Kidney (tissue), 14 donors: Measurements from ENCODE around the gene IFNGR1. TPM values are rescaled to one million over a fixed set of nuclear protein-coding genes. Genes with fewer than 3 reads are reported as not detected.

Source experiments
- DNase-seq, 5 donors: peaks; one replicate each; pipeline ENCODE4 v3.0.0-alpha.2; 2013 to 2020
- FAIRE-seq: peaks from 2 replicates; lab custom pipeline; 2012; peaks lifted over from hg19 to GRCh38; lab: Jason Lieb, UNC
- H3K27ac ChIP-seq, 2 donors: one replicate each; pipeline ENCODE4 v1.7.0; 2013; ENCODE audit warnings: low read depth in 2 of 2, low read length in 2 of 2, inconsistent platforms in 1 of 2
- H3K27me3 ChIP-seq: one replicate; pipeline ENCODE4 v1.7.1; 2013; ENCODE audit warnings: low read length, inconsistent platforms; ENCODE audit not compliant: control insufficient read depth, insufficient read depth
- H3K36me3 ChIP-seq, 3 donors: one replicate each; pipeline versions ENCODE4 v1.7.0 to v1.7.1; 2013; ENCODE audit warnings: low read length in 3 of 3, control low read depth in 1 of 3, inconsistent platforms in 1 of 3; ENCODE audit not compliant: insufficient read depth in 3 of 3, control insufficient read depth in 2 of 3
- H3K4me1 ChIP-seq, 3 donors: one replicate each; pipeline versions ENCODE4 v1.7.0 to v1.7.1; 2013; ENCODE audit warnings: low read length in 3 of 3, inconsistent platforms in 1 of 3, low read depth in 1 of 3; ENCODE audit not compliant: control insufficient read depth in 2 of 3, insufficient read depth in 2 of 3
- H3K4me3 ChIP-seq, 3 donors: one replicate each; pipeline versions ENCODE4 v1.7.0 to v1.8.1; 2013; ENCODE audit warnings: low read length in 3 of 3, control low read depth in 1 of 3, inconsistent platforms in 1 of 3
- H3K9ac ChIP-seq, 3 donors: one replicate each; pipeline versions ENCODE4 v1.7.0 to v1.7.1; 2013; ENCODE audit warnings: low read length in 3 of 3, control low read depth in 1 of 3, inconsistent platforms in 1 of 3
- H3K9me3 ChIP-seq, 3 donors: one replicate each; pipeline versions ENCODE4 v1.7.0 to v1.7.1; 2013; ENCODE audit warnings: low read length in 3 of 3, control low read depth in 1 of 3, inconsistent platforms in 1 of 3; ENCODE audit not compliant: control insufficient read depth in 2 of 3, insufficient read depth in 1 of 3
- intact Hi-C: fragments of 100-400 bp; cut with DNase I; formaldehyde crosslinking; loops from one replicate; pipeline ENCODE4 v1.11.1; 2022
- polyA plus RNA-seq: library from polyadenylated mRNA; stranded (reverse); fragments of 350-450 nt; fragmentation: Illumina TruSeq; extraction: RNeasy Lipid Tissue Mini Kit (QIAGEN cat#74804); gene quantifications from one replicate; pipeline ENCODE4 v1.2.3, GENCODE V29; 2014; ENCODE audit warnings: low read depth, low replicate concordance; ENCODE audit not compliant: insufficient read depth
- total RNA-seq: library from RNA; stranded (reverse); fragmentation: NEBNext Ultra II Directional; extraction: Animal tissue kit (Norgen Biotek cat#: 25700); gene quantifications from one replicate; pipeline ENCODE4 v1.2.1, GENCODE V29; 2021
- TF ChIP-seq, protein P1 (sequence below): IDR thresholded peaks from 3 replicates; pipeline ENCODE4 v1.5.1; 2012; ENCODE audit warnings: mild to moderate bottlenecking, moderate library complexity, borderline replicate concordance; ENCODE audit not compliant: insufficient read depth; ENCODE audit errors: extremely low read depth
- donor health status: control.
- donor health status: control.
- donor health status: control.
- donor health status: control.
- donor health status: control.
- donor health status: DM: yes; HTN: yes; CAD: no.
- donor health status: Normal renal cell carcinoma (clear cell type).

IFNGR1 gene
- total and polyA plus RNA-seq, 2 donors from 2014 or later = 42.8 to 94.3 TPM

DNA sequence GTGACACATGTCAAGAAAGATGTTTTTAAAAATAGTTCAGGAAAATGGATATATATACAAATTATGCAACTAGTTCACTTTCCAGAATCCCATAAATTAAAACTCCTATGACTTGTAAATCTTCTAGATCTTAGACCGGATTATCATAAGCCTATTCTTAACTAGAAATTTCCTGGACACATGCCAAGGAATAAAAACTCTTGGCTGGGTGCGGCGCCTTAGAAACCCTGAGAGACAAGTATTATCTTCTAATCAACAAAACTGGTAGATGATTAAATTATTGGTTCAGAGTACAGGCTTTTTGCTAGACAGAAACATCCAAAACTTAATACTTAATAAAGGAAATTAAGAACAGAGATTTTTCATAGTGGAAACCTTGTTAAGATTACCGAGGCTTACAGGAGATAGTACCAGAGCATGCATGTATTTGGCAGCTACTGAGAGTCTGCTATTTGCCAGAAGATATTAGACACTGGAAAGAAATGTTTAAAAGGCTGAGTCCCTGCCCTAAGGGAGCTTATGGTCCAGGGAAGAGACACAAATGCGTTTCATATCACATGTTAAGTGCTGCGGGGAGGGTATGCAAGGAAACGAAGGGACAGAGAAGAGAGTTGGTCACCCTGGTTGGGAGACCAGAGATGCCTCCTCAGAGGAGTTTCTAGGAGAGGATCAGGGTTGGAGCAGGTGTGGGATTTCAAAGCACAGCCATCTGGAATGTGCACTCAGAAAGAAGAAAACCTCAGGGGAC is 46.5 kb upstream of the IFNGR1 start:
- no peaks in the 10 kb centered on the region for H3K9me3 ChIP-seq
- H3K9ac ChIP-seq = no peak overlapping the region
- no peaks in the 10 kb centered on the region for H3K4me1 ChIP-seq
- H3K27ac ChIP-seq = no peak overlapping the region
- DNase-seq = no peak
- intact Hi-C loops = no loop called here
- FAIRE-seq = no peak
- H3K36me3 ChIP-seq = no peaks in the 10 kb centered on the region
- TF ChIP-seq, protein P1, sequence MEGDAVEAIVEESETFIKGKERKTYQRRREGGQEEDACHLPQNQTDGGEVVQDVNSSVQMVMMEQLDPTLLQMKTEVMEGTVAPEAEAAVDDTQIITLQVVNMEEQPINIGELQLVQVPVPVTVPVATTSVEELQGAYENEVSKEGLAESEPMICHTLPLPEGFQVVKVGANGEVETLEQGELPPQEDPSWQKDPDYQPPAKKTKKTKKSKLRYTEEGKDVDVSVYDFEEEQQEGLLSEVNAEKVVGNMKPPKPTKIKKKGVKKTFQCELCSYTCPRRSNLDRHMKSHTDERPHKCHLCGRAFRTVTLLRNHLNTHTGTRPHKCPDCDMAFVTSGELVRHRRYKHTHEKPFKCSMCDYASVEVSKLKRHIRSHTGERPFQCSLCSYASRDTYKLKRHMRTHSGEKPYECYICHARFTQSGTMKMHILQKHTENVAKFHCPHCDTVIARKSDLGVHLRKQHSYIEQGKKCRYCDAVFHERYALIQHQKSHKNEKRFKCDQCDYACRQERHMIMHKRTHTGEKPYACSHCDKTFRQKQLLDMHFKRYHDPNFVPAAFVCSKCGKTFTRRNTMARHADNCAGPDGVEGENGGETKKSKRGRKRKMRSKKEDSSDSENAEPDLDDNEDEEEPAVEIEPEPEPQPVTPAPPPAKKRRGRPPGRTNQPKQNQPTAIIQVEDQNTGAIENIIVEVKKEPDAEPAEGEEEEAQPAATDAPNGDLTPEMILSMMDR = no peak
- no peaks in the 10 kb centered on the region for H3K27me3 ChIP-seq
- no peak overlapping the region for H3K4me3 ChIP-seq

DNA sequence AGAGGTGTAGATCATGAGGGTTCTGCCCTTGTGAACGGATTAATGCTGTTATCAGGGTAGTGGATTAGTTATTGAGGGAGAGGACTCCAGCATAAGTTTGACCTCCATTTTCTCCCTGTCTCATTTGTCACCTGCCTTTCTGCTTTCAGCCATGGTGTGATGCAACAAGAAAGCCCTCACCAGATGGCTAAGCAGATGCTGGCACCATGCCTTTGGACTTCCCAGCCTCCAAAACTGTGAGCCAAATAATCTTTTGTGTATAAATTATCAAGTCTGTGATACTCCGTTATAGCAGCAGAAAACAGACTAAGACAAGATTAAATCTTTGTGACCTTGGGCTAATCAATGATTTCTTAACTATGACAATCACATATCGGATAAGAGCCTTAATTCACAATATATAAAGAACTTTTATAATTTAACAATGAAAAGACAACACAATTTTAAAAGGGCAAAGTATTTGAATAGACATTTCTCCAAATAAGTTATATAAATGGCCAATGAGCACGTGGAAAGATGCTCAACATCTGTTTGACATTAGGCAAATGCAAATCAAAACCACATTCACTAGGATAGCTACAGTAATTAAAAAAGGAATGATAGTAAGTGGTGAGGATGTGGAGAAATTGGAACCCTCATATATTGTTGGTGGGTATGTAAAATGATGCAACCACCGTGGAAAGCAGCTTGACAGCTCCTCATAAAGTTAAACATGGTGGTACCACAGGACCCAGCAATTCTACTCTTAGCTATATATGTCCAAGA is 45.3 kb upstream of the IFNGR1 start:
- H3K4me3 ChIP-seq = no peak overlapping the region
- TF ChIP-seq, protein P1 = no peak
- no peaks in the 10 kb centered on the region for H3K4me1 ChIP-seq
- no peaks in the 10 kb centered on the region for H3K9me3 ChIP-seq
- intact Hi-C loops = no loop called here
- H3K9ac ChIP-seq = no peak overlapping the region
- no peak overlapping the region for H3K27ac ChIP-seq
- no peaks in the 10 kb centered on the region for H3K36me3 ChIP-seq
- DNase-seq (no peak), FAIRE-seq (no peak)
- no peaks in the 10 kb centered on the region for H3K27me3 ChIP-seq

DNA sequence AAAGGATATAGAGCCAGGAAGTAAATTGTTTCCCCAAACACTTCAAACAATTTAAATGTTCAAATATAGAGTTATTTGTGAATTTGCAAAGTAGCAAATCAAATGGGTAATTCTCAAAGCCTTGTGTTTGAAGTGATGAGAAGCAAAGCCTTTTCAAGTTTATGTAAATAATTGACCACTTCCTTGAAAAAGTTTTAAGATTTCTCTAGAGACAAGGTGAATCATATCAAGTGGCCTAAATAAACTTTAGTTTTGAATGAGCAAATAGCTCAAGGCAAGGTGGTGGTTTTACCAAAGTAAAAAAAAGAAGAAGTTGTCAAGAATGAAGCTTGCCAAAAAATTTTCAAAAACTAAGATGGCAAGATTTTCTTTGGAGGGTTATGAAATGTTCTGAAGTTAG is 42.6 kb upstream of the IFNGR1 start:
- DNase-seq (peak in 1 of 5 donors; percentile 7), FAIRE-seq (no peak)
- H3K9me3 ChIP-seq = no peaks in the 10 kb centered on the region
- H3K36me3 ChIP-seq = no peaks in the 10 kb centered on the region
- H3K4me3 ChIP-seq = no peak overlapping the region
- TF ChIP-seq, protein P1 = no peak
- no peaks in the 10 kb centered on the region for H3K27me3 ChIP-seq
- intact Hi-C loops = no loop called here
- H3K9ac ChIP-seq = no peak overlapping the region
- H3K27ac ChIP-seq = peak overlapping the region in 1 of 2 donors; percentile 6
- H3K4me1 ChIP-seq = no peaks in the 10 kb centered on the region
